HG03439 (cell line): ENCODE measurements around the gene TNFRSF11A.

ENCODE experiments used
- ATAC-seq: cut with Tn5 transposase; IDR thresholded peaks from one replicate; pipeline ENCODE4 v1.9.1; 2021; ENCODE audit warnings: mild to moderate bottlenecking, moderate library complexity; ENCODE audit not compliant: unreplicated experiment

Gene TNFRSF11A

DNA sequence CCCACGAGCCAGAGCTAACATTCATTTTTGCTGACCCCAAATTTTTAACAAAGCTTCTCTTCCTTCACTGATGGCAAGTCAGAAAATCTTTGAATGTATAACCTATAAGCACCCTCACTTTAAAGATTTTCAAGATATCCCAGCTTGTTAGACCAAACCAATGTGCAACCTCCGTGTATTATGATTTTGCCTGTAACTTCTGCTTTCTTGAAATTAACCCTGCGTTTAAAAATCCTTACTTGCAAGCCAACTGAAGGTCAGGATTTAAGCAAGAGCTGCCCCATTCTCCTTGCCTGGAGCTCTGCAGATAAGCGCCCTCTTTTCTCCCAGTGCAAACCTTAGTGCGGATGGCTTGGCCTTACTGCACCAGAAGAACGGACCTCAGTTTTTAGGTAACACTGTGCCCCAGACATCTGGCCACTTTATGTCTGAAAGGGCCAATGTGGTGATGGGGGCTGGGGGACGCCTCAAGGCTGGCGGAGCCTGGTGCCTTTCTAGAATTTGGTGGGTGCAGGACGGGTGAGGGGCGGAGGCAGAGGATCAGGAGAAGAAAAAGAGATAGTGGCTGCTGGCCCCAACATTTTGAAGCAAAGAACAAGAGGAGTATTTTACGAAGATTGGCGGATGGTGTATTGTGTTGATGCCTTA is 805 bp upstream of the TNFRSF11A start:
- no peak for ATAC-seq

DNA sequence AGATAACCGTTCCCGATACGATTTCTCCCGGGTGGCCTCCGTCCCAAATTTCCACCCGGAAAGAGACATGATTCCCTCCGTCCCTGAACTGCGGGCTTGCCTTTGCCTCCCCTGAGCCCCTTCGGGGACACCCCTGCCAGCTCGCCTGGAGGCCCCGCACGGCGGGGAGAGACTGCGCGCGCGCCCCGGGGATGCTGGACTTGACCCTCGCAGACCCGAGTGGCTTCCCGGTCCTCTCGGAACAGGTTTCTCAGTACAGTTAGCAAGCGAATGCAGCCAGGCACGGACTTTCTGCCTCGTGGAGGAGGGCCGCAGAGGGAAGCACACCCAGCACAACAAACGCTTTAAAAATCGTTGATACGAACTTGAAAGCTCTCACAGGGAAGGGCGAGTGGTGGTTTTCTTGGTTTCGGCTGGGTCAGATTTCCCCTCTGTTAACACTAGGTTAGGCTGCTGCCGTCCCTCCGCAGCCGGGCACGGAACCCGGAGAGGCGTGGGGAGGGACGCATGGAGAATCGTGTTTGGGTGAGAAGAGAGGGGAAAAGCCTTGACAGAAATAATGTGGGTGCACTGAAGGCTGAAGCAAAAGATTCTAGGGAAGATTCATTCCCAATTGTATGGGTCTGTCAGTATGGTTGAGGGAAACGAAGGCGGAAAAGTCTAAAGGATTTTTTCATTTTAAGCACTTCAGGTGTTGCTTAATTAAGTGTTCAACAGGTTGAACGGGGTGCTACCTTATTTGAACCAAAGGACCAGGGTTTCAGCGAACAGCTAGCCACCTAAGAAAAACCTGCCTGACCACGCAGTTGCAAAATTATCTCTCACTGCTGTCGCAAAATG is 916 bp downstream of the TNFRSF11A start:
- ATAC-seq, result peak; percentile 19

DNA sequence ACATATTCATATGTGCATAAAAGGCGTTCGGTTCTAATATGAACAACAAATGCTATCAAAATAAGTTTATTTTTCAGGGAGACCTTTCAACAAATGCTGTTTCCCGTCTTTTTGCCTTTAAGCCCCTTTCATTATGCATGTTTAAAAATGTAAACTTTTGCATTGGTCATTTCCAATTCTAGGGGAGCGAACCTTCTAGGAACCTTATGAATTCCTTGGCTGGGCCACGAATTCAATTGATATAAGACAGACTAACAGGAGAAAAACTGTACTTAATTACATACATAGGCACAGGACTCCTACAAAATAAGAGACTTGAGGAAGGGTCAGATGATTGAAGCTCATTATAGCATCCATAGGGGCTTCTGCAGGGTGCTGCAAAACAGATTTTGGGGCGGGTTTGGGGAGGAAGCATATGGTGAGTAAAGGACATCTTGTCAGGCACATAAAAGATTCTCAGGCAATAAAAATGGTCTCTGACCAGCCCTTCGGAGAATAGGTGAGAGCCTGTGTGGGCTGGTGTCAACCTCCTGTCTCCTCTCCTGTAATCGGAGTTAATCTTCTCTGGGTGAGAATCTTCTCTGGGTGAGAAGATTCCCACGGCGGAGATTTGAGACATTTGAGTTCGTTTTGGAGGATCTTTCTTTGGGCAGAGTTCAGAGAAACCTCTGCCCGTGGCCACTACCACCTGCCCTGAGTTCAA is 1.7 kb downstream of the TNFRSF11A start:
- ATAC-seq, result no peak

- no peak for ATAC-seq
Observed at GRCh38 chr18:62327977-62328376, 2.9 kb downstream of the TNFRSF11A start.

DNA sequence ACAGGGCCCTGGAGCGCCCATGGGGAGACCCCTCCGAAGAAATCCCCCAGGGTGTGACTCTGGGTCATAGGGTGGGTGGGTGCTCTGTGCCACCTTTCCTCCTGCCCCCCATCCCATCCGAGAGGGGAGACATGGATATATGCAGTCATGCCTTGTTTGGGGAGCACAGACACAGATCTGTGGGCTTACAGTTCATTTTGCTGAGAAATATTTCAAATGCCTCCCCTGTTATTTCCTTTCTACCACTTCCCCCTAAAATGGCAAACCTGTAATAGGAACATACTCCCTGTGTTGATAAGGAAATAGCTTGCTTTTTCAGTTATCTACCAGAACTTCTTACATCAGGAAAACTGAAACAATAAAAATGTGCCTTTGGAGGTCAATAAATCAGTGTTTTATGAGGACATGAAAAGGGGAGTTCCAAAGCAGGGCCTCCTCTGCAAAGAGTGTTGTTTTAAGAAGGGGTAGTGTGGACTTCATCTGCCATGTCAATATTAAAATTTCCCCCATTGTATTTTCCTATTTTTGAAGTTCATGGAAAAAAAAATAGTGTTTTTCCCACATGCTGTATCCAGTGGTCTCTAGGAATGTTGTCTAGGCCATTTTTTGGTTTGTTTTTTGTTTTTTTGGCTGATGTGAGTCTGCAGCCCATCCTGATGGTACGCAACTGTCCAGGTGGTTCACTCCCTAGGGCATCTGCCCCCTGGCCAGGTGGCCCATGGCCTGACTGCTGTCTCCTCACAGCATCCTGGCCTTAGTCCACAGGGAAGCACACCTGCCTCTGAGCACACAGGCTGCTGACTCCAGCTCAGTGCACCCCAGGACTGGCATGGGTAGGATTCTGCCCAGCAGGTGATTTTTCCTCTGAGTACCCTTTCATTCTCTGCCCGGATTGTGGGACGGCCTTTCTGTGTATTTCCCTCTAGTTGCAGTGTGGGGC is 3.7 kb downstream of the TNFRSF11A start:
- no peak for ATAC-seq

GRCh38 chr18:62329691-62330454 is 4.8 kb downstream of the TNFRSF11A start:
- ATAC-seq, result no peak

- ATAC-seq, result no peak
Observed at GRCh38 chr18:62330650-62331049, 5.5 kb downstream of the TNFRSF11A start.

DNA sequence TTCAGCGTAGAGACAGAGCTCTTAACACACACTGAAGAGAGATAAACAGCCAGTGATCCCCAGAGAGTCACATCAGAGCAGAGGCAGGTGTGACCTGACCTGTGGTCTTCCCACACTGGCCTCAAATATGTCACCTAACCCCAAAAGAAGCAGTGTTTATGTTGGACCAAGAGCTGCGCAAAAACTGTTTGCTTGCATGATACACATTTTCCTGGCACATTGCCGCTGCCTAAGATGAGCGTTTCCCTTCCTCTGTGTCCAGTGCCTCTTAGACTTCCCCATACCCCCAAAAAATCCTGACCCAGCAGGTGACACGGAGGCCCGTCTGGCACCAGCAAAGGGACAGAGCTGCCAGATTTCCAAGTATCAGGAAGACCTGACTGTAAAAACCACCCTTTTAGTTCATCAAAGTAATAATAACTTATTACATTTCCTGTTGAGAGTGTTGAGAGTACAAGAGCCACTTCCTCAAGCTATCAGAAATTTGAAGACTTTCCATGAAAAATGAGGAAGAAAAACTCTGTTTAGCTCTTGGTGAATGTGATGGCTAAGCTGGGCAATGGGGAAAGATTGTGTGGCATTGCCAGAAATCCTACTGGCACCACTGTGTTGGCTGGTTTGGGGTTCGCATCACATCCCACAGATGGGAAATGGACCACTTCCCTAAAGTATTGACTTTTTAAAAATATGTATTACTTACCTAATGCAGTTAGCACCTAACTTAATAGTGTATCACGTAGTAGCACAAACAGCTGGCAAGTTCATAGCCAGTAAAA is 6.7 kb downstream of the TNFRSF11A start:
- ATAC-seq, result no peak

DNA sequence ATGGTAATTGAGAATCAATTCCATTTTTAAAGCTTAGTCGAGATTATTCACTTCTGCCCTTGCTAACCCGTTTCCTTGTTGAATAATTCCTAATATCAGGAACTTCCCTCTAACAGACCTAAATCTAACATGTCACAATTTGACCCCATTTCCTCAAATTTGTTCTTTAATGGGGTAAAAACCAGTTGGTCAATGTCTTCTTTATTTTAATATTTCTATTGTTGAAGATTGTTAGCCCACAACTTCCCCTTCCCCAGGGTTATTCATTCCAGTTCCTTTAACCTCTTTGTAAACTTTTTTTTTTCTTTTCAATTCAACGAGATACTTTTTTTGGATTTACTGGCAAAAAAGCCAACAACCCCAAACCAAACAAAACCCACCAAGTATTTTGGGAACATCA is 7.3 kb downstream of the TNFRSF11A start:
- no peak for ATAC-seq

GRCh38 chr18:62332964-62333695 is 8.0 kb downstream of the TNFRSF11A start:
- no peak for ATAC-seq

GRCh38 chr18:62334120-62334519 is 9.0 kb downstream of the TNFRSF11A start:
- no peak for ATAC-seq

GRCh38 chr18:62335494-62335893 is 10.4 kb downstream of the TNFRSF11A start:
- no peak for ATAC-seq

GRCh38 chr18:62336618-62337017 is 11.5 kb downstream of the TNFRSF11A start:
- no peak for ATAC-seq

DNA sequence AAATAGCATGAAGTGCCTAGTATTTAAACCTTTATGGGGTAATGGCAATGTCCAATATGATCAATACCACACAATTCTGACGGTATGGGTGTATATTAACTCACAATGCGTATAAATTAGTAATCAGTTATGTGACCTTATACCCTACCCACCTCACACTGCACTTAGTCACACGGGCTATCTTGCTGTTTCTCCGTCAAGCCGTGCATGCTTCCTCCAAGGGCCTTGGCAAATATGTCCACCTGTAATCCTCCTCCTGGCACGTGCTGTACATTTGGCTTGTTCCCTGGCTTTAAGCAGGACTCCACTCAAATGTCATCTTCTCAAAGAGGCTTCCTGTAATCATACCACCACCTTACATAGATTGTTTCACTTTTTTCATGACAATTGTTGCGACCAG is 12.2 kb downstream of the TNFRSF11A start:
- ATAC-seq, result no peak

DNA sequence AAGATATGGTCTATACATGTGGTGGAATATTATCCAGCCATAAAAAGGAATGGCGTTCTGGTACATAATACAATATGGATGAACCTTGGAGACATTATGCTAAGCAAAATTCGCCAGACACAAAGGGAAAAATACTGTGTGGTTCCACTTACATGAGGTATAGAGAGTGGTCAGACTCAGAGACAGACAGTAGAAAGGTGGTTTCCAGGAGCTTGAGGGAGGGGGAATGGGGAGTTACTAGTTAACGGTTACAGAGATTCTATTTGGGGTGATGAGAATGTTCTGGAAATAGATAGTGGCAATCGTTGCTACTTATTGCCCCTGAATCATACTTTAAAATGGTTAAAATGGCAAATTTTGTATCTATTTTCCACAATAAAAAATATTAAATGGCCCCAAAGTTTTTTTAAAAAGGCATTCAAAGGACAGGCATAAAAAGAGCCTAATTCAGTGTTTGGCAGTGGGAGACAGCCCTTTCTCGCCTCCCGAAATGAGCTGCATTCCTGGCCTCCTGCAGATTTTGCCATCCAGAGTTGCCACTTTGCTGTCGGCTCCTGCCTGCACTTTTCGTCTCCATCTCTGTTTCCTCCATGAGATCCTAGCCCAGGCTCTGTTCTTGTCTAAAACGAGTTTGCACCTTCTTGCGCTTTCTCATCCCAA is 13.5 kb downstream of the TNFRSF11A start:
- ATAC-seq, result no peak

DNA sequence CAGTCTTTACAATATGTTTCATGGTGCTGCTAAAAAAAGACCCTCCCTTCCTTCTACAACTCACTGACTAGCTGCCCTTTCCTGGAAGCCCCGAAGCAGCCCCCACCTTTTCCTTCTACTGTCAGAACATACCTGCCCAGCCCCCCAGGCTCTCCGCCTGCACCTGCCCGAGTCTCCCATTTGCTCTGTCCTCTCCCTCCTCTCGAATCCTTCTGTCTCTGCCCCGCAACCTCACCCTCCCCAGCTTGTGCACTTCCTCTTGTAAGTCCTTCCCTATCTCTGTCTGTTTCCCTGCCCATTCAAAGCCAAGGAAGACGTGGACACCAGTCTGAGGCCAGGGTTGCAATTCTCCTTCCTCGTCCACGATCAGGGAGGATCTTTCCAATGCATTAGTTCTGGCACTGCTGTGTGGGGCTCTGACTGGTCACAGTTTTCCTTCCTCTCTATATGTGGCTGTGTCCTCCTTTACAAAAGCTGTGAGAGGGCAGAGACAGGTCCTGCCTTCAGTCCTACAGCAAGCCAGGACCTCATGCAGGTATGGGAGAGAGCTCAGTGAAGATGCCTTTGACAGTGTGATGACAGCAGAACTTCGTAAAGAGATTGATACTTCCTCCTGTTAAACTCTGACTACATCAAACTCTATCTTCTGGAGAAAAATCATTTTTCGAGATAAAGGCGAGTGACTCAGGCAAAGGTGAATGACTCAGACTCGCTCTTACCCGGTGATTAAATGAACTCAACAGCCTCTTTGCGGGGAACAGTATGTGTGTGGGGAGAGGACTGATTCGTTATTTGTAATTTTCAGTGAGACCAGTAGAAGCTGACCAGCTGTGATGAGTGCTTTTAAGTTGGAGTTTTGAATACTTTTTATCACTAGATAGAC is 14.2 kb downstream of the TNFRSF11A start:
- no peak for ATAC-seq

DNA sequence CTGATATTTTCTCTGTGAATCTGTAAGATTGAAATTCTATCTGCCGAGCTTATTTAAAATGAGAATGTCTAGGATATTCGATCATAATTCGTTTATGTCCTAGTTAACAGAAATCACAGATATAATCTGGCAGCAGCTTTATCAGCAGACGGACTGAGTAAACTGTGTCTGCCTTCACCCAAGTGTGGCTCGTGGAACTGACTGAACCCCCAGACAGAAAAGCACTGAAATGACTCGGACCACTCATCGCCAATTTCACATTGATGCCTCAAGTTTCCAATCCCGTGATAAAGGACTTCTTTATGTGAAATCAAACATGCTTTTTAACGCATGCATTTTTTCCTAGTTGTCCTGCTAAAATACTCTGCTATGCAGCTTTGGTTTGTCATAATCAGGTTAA is 15.9 kb downstream of the TNFRSF11A start:
- ATAC-seq, result no peak
